Effector memory CD4-positive, alpha-beta T cell (primary cell): ENCODE measurements around the gene IGHMBP2.

Experiments used
- DNase-seq, 3 donors: peaks; one replicate each; pipeline ENCODE4 v3.0.0-alpha.2; 2020
- H3K27ac ChIP-seq: 2 replicates; pipeline ENCODE4 v1.7.0; 2013; ENCODE audit warnings: mild to moderate bottlenecking, low read length, moderate library complexity; ENCODE audit not compliant: insufficient read depth, poor library complexity, severe bottlenecking
- H3K27me3 ChIP-seq: replicated peaks from 2 replicates; pipeline ENCODE4 v1.7.0; 2013; ENCODE audit warnings: mild to moderate bottlenecking, low read length; ENCODE audit not compliant: insufficient read depth, control insufficient read depth, poor library complexity, severe bottlenecking
- H3K36me3 ChIP-seq: 2 replicates; pipeline ENCODE4 v1.7.0; 2013; ENCODE audit warnings: mild to moderate bottlenecking, low read length, moderate library complexity; ENCODE audit not compliant: control insufficient read depth, insufficient read depth
- H3K4me1 ChIP-seq: 2 replicates; pipeline ENCODE4 v1.7.0; 2013; ENCODE audit warnings: low read length, mild to moderate bottlenecking; ENCODE audit not compliant: control insufficient read depth, insufficient read depth, poor library complexity, severe bottlenecking
- H3K4me3 ChIP-seq: 2 replicates; pipeline ENCODE4 v1.7.0; 2013; ENCODE audit warnings: low read length, low read depth, mild to moderate bottlenecking; ENCODE audit not compliant: insufficient read depth, poor library complexity, severe bottlenecking
- H3K9me3 ChIP-seq: 2 replicates; pipeline ENCODE4 v1.7.0; 2013; ENCODE audit warnings: mild to moderate bottlenecking, low read length, moderate library complexity; ENCODE audit not compliant: control insufficient read depth

The IGHMBP2 gene

GRCh38 chr11:68927280-68928135 lies 23.8 kb downstream of the IGHMBP2 start:
- Histone ChIP-seq H3K36me3 (peaks cover 75% of the 10 kb centered on the region), H3K4me1 (no peaks in the 10 kb centered on the region)
- DNase-seq = no peak

GRCh38 chr11:68928136-68928880 lies 24.6 kb downstream of the IGHMBP2 start:
- H3K9me3 ChIP-seq = peaks cover 8% of the 10 kb centered on the region
- no peak for DNase-seq
- H3K36me3 ChIP-seq = peaks cover 73% of the 10 kb centered on the region
- H3K27ac ChIP-seq = no peak overlapping the region
- no peaks in the 10 kb centered on the region for H3K27me3 ChIP-seq
- H3K4me1 ChIP-seq = no peaks in the 10 kb centered on the region
- H3K4me3 ChIP-seq = no peak overlapping the region

More at GRCh38 chr11:68927280-68928135, 23.8 kb downstream of the IGHMBP2 start:
- H3K9me3 ChIP-seq = peaks cover 8% of the 10 kb centered on the region
- no peaks in the 10 kb centered on the region for H3K27me3 ChIP-seq
- no peak overlapping the region for H3K27ac ChIP-seq
- no peak overlapping the region for H3K4me3 ChIP-seq

GRCh38 chr11:68929135-68929534 lies 25.4 kb downstream of the IGHMBP2 start:
- H3K4me1 ChIP-seq = no peaks in the 10 kb centered on the region
- peaks cover 8% of the 10 kb centered on the region for H3K9me3 ChIP-seq
- H3K4me3 ChIP-seq = no peak overlapping the region
- no peak overlapping the region for H3K27ac ChIP-seq
- H3K27me3 ChIP-seq = no peaks in the 10 kb centered on the region
- no peak for DNase-seq
- peaks cover 70% of the 10 kb centered on the region for H3K36me3 ChIP-seq

GRCh38 chr11:68929706-68930570 lies 26.2 kb downstream of the IGHMBP2 start:
- Histone ChIP-seq H3K27ac (no peak overlapping the region), H3K36me3 (peaks cover 65% of the 10 kb centered on the region), H3K27me3 (no peaks in the 10 kb centered on the region), H3K4me3 (no peak overlapping the region), H3K4me1 (no peaks in the 10 kb centered on the region), H3K9me3 (peaks cover 8% of the 10 kb centered on the region)
- DNase-seq = no peak

GRCh38 chr11:68930991-68931855 lies 27.5 kb downstream of the IGHMBP2 start:
- Histone ChIP-seq H3K4me3 (no peak overlapping the region), H3K27me3 (no peaks in the 10 kb centered on the region), H3K27ac (no peak overlapping the region), H3K36me3 (peaks cover 64% of the 10 kb centered on the region), H3K4me1 (no peaks in the 10 kb centered on the region), H3K9me3 (no peaks in the 10 kb centered on the region)
- no peak for DNase-seq

- Histone ChIP-seq H3K36me3 (peaks cover 67% of the 10 kb centered on the region), H3K9me3 (no peaks in the 10 kb centered on the region), H3K27ac (no peak overlapping the region), H3K4me1 (no peaks in the 10 kb centered on the region), H3K27me3 (no peaks in the 10 kb centered on the region), H3K4me3 (no peak overlapping the region)
- no peak for DNase-seq
These were observed 28.2 kb downstream of the IGHMBP2 start for GRCh38 chr11:68931911-68932310.

- Histone ChIP-seq H3K27me3 (no peaks in the 10 kb centered on the region), H3K4me1 (no peaks in the 10 kb centered on the region), H3K4me3 (no peak overlapping the region), H3K36me3 (peaks cover 68% of the 10 kb centered on the region), H3K9me3 (no peaks in the 10 kb centered on the region), H3K27ac (no peak overlapping the region)
- DNase-seq = no peak
These were observed 28.7 kb downstream of the IGHMBP2 start for GRCh38 chr11:68932358-68932757.

- no peak overlapping the region for H3K4me3 ChIP-seq
- no peak for DNase-seq
- peaks cover 67% of the 10 kb centered on the region for H3K36me3 ChIP-seq
- no peaks in the 10 kb centered on the region for H3K4me1 ChIP-seq
- no peaks in the 10 kb centered on the region for H3K27me3 ChIP-seq
- H3K9me3 ChIP-seq = no peaks in the 10 kb centered on the region
- no peak overlapping the region for H3K27ac ChIP-seq
These were observed 29.4 kb downstream of the IGHMBP2 start for GRCh38 chr11:68932933-68933577.
